ENCODE data around the gene POC5.
A peak's percentile ranks its signal among the peaks of the same experiment; 100 is the strongest.

POC5 gene

DNA sequence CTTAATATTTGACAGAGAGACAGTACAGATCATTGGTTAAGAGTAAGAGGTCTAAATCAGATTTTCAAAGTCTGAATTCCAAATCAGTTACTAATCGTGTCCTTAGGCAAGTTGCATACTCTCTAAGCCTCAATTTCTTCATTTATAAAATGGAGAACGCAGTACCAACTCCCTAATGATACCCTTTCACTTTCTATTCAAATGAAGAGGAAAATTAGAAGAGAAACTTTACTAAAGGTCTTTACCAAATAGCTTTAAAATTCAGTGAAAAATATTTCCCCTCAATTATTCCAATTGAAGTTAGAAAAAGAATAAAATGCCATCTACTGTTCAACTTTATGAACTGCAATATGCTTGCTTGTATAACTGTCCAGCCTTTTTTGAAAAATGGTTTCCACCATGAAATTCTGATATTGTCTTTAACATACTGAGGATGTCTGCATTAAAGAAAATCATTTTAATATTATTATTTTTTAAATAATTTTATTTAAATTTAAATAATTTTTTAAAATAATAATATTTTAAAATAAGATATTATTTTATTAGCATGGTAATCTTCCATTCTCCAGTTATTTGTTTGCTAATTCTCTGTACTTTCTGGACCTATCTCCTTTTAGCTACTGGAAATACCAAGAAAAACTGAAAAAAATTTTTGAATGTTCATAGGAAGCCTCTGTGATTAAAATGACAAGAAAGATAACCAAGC lies 36.0 kb downstream of the POC5 start:
- H3K36me3 ChIP-seq (ENCODE audit: control insufficient read depth in 5 of 5, insufficient read depth in 5 of 5, low read length in 5 of 5): peaks cover 3 to 16% (median 7%) of the 10 kb centered on the region in 5 donors
- peaks cover 0 to 12% (median 3%) of the 10 kb centered on the region in 5 donors for H3K4me1 ChIP-seq (ENCODE audit: control insufficient read depth in 5 of 5, insufficient read depth in 5 of 5, low read length in 5 of 5)
- no peak overlapping the region for H3K27ac ChIP-seq (ENCODE audit: low read depth, low read length)
- H3K27me3 ChIP-seq (ENCODE audit: control insufficient read depth in 5 of 5, insufficient read depth in 4 of 5, low read length in 5 of 5): no peaks in the 10 kb centered on the region
- H3K4me3 ChIP-seq (ENCODE audit: low read depth in 1 of 5, low read length in 5 of 5): no peak overlapping the region
- H3K9me3 ChIP-seq (ENCODE audit: control insufficient read depth in 5 of 5, low read length in 5 of 5): no peaks in the 10 kb centered on the region
- H3K9ac ChIP-seq (ENCODE audit: low read length in 5 of 5): peak overlapping the region in 1 of 5 donors; percentile 39

DNA sequence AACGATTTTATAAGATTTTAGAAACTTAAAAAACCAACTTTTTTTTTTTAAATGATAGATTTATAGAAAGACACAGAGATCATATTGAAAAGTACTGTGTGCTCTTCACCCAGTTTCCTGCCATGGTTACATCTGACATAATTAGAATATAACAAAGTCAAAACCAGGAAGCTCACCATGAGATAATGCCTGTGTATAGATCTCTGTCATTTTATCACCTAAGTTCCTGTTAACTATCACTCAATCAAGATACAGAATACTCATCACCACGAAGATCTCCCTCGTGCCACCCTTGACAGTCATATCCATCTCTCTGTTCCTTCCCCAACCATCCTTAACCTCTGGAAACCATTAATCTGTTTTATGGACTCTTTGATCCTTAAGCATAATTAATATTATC lies 39.1 kb downstream of the POC5 start:
- peak overlapping the region in 1 of 5 donors; percentile 14 for H3K9ac ChIP-seq (ENCODE audit: low read length in 5 of 5)
- no peak overlapping the region for H3K4me3 ChIP-seq (ENCODE audit: low read depth in 1 of 5, low read length in 5 of 5)
- H3K4me1 ChIP-seq (ENCODE audit: control insufficient read depth in 5 of 5, insufficient read depth in 5 of 5, low read length in 5 of 5): peaks cover 0 to 12% (median 3%) of the 10 kb centered on the region in 5 donors
- H3K27me3 ChIP-seq (ENCODE audit: control insufficient read depth in 5 of 5, insufficient read depth in 4 of 5, low read length in 5 of 5): no peaks in the 10 kb centered on the region
- H3K36me3 ChIP-seq (ENCODE audit: control insufficient read depth in 5 of 5, insufficient read depth in 5 of 5, low read length in 5 of 5): peaks cover 6 to 22% (median 13%) of the 10 kb centered on the region in 5 donors
- no peak overlapping the region for H3K27ac ChIP-seq (ENCODE audit: low read depth, low read length)
- H3K9me3 ChIP-seq (ENCODE audit: control insufficient read depth in 5 of 5, low read length in 5 of 5): no peaks in the 10 kb centered on the region

DNA sequence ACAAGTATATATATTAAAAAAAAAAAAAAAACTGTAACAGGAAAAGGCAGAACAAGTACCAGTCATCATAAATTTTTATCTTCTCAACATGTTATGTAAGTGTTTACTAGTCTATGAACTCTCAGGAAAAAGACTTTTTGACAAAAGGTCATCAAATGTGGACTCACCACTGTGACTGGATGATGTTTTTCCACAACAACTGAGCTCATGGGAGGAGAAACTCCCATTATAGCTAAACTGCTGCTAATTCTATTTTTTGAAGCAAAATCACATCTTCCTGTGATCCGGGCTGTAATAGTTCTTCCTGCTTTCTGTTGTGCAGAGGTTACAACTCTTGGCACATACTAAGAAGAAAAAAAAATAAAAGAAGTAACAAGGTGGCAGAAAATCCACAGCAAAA lies 39.6 kb downstream of the POC5 start:
- no peaks in the 10 kb centered on the region for H3K9me3 ChIP-seq (ENCODE audit: control insufficient read depth in 5 of 5, low read length in 5 of 5)
- H3K27me3 ChIP-seq (ENCODE audit: control insufficient read depth in 5 of 5, insufficient read depth in 4 of 5, low read length in 5 of 5): no peaks in the 10 kb centered on the region
- H3K4me3 ChIP-seq (ENCODE audit: low read depth in 1 of 5, low read length in 5 of 5): no peak overlapping the region
- no peak overlapping the region for H3K27ac ChIP-seq (ENCODE audit: low read depth, low read length)
- H3K4me1 ChIP-seq (ENCODE audit: control insufficient read depth in 5 of 5, insufficient read depth in 5 of 5, low read length in 5 of 5): peaks cover 0 to 12% (median 3%) of the 10 kb centered on the region in 5 donors
- peak overlapping the region in 1 of 5 donors; percentile 51 for H3K9ac ChIP-seq (ENCODE audit: low read length in 5 of 5)
- peaks cover 6 to 27% (median 12%) of the 10 kb centered on the region in 5 donors for H3K36me3 ChIP-seq (ENCODE audit: control insufficient read depth in 5 of 5, insufficient read depth in 5 of 5, low read length in 5 of 5)

DNA sequence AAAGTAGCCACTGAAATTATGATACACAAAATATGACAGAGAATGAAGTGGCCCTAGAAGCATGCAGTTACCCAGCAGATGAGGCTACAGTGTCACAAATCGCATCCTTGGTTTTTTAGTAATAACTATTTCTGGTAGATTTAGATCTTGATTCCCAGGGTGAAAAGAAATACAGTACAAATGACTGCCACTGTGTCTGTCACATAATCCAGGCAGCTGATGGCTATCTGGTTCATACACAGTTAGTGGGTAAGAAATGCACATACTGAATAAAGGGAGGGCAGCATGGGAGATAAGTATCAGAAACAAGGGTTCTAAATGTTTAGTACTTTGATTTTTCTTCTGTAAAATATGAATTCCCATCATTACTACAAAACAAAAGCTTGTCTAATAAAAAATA lies 41.5 kb downstream of the POC5 start:
- Histone ChIP-seq H3K27me3 (ENCODE audit: control insufficient read depth in 5 of 5, insufficient read depth in 4 of 5, low read length in 5 of 5) (no peaks in the 10 kb centered on the region), H3K4me3 (ENCODE audit: low read depth in 1 of 5, low read length in 5 of 5) (no peak overlapping the region), H3K27ac (ENCODE audit: low read depth, low read length) (no peak overlapping the region), H3K4me1 (ENCODE audit: control insufficient read depth in 5 of 5, insufficient read depth in 5 of 5, low read length in 5 of 5) (peaks cover 0 to 12% (median 0%) of the 10 kb centered on the region in 5 donors), H3K36me3 (ENCODE audit: control insufficient read depth in 5 of 5, insufficient read depth in 5 of 5, low read length in 5 of 5) (peaks cover 6 to 27% (median 16%) of the 10 kb centered on the region in 5 donors), H3K9me3 (ENCODE audit: control insufficient read depth in 5 of 5, low read length in 5 of 5) (no peaks in the 10 kb centered on the region), H3K9ac (ENCODE audit: low read length in 5 of 5) (no peak overlapping the region)

DNA sequence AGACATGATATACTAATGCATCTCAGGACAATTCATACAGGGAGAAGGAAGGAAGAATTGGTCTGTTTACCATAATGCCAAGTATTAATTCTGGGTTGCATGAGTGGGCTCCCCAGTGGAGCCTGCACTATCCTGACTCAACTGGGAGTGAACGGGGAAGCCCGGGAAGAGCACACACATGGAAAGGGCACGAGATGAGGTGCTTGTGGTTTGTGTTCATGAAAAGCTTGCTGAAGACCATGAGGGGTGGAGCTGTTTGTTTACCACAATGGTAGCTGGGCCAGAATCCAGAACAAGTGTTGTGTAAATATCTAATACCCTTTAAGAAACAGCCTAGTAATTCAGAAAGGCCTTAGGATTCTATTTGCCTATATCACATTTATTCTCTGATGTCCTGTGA lies 44.6 kb downstream of the POC5 start:
- Histone ChIP-seq H3K9ac (ENCODE audit: low read length in 5 of 5) (no peak overlapping the region), H3K36me3 (ENCODE audit: control insufficient read depth in 5 of 5, insufficient read depth in 5 of 5, low read length in 5 of 5) (peaks cover 6 to 27% (median 16%) of the 10 kb centered on the region in 5 donors), H3K4me1 (ENCODE audit: control insufficient read depth in 5 of 5, insufficient read depth in 5 of 5, low read length in 5 of 5) (peaks cover 0 to 14% (median 0%) of the 10 kb centered on the region in 5 donors), H3K27ac (ENCODE audit: low read depth, low read length) (no peak overlapping the region), H3K27me3 (ENCODE audit: control insufficient read depth in 5 of 5, insufficient read depth in 4 of 5, low read length in 5 of 5) (no peaks in the 10 kb centered on the region), H3K4me3 (ENCODE audit: low read depth in 1 of 5, low read length in 5 of 5) (no peak overlapping the region), H3K9me3 (ENCODE audit: control insufficient read depth in 5 of 5, low read length in 5 of 5) (no peaks in the 10 kb centered on the region)

DNA sequence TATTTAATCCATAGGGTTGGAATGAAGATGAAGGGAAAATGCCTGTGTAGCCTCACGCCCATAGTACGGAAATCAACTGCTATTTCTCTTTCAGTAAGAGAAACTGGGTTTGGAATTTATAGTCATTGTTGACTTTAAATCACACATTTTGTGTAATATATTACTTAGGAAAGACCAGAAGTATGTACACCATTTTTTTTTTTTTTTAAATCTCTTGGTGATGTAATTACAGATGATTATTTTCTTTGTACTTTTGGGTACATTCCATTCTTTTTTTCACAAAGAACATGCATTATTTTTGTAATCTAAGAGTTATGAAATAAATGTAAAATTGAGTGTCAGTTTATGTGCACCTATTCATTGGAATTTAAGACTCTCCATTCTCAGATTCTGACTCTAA lies 45.7 kb downstream of the POC5 start:
- H3K4me1 ChIP-seq (ENCODE audit: control insufficient read depth in 5 of 5, insufficient read depth in 5 of 5, low read length in 5 of 5): peaks cover 0 to 11% (median 0%) of the 10 kb centered on the region in 5 donors
- no peaks in the 10 kb centered on the region for H3K27me3 ChIP-seq (ENCODE audit: control insufficient read depth in 5 of 5, insufficient read depth in 4 of 5, low read length in 5 of 5)
- peaks cover 6 to 27% (median 16%) of the 10 kb centered on the region in 5 donors for H3K36me3 ChIP-seq (ENCODE audit: control insufficient read depth in 5 of 5, insufficient read depth in 5 of 5, low read length in 5 of 5)
- no peak overlapping the region for H3K4me3 ChIP-seq (ENCODE audit: low read depth in 1 of 5, low read length in 5 of 5)
- no peaks in the 10 kb centered on the region for H3K9me3 ChIP-seq (ENCODE audit: control insufficient read depth in 5 of 5, low read length in 5 of 5)
- H3K27ac ChIP-seq (ENCODE audit: low read depth, low read length): no peak overlapping the region
- H3K9ac ChIP-seq (ENCODE audit: low read length in 5 of 5): no peak overlapping the region

DNA sequence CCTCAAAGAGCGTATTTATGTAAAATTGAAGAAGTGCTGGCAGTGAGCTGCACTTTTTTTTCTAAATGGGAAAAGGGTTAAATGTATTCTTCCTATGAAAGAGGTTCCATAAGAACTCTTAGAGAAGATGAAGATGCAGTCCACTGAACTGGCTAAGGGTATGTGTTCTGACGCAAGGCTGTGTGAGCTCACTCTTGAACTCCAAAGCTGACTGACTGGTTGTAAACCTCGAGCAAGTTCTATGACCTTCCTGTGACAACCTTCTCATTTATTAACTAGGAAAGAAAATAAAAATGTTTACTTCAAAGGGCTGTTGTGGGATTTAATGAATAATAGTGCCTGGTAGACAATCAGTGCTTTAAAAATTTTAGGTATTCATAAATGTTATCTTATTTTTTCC lies 46.7 kb downstream of the POC5 start:
- H3K36me3 ChIP-seq (ENCODE audit: control insufficient read depth in 5 of 5, insufficient read depth in 5 of 5, low read length in 5 of 5): peaks cover 6 to 19% (median 16%) of the 10 kb centered on the region in 5 donors
- H3K27me3 ChIP-seq (ENCODE audit: control insufficient read depth in 5 of 5, insufficient read depth in 4 of 5, low read length in 5 of 5): no peaks in the 10 kb centered on the region
- H3K9ac ChIP-seq (ENCODE audit: low read length in 5 of 5): no peak overlapping the region
- H3K9me3 ChIP-seq (ENCODE audit: control insufficient read depth in 5 of 5, low read length in 5 of 5): no peaks in the 10 kb centered on the region
- no peak overlapping the region for H3K4me3 ChIP-seq (ENCODE audit: low read depth in 1 of 5, low read length in 5 of 5)
- H3K27ac ChIP-seq (ENCODE audit: low read depth, low read length): no peak overlapping the region
- peaks cover 0 to 11% (median 0%) of the 10 kb centered on the region in 5 donors for H3K4me1 ChIP-seq (ENCODE audit: control insufficient read depth in 5 of 5, insufficient read depth in 5 of 5, low read length in 5 of 5)

DNA sequence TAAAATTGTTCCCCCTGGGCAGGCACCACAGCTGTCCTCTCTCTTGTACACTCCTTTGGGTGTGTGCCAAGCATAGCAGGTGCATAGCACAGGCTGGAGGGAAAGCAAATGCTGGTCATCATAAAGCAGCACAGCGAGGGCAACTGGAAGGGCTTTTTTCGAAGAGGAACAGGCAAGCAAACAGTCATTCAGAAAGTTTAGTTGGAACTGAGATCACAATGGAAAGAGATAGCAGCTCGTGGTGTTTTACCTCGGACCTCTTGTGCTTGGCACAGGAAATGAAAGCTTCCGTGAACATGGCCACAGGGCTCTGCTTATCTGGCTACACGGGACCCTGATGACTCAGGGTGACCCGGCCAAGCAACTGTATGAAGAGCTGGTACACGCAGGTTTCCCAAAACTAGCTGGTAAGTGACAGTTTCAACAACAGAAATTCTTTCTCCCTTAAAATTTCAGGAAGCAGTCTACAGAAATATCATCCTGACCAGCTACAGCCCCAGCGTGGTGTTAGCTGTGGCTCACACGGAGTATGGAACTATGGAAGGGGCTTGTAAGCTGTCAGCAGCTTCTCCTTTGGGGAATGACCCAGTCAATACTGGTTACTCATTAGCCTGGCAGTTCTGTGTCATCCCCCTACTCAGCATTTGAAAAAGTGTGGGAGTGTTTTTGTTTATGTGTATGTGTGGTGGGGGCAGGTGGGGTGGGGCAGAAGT lies 48.1 kb downstream of the POC5 start:
- H3K9me3 ChIP-seq (ENCODE audit: control insufficient read depth in 5 of 5, low read length in 5 of 5): no peaks in the 10 kb centered on the region
- H3K27ac ChIP-seq (ENCODE audit: low read depth, low read length): no peak overlapping the region
- H3K9ac ChIP-seq (ENCODE audit: low read length in 5 of 5): no peak overlapping the region
- H3K4me3 ChIP-seq (ENCODE audit: low read depth in 1 of 5, low read length in 5 of 5): peak overlapping the region in 3 of 5 donors; percentile 30 to 46 (median 45)
- no peaks in the 10 kb centered on the region for H3K27me3 ChIP-seq (ENCODE audit: control insufficient read depth in 5 of 5, insufficient read depth in 4 of 5, low read length in 5 of 5)
- peaks cover 0 to 11% (median 7%) of the 10 kb centered on the region in 5 donors for H3K36me3 ChIP-seq (ENCODE audit: control insufficient read depth in 5 of 5, insufficient read depth in 5 of 5, low read length in 5 of 5)
- H3K4me1 ChIP-seq (ENCODE audit: control insufficient read depth in 5 of 5, insufficient read depth in 5 of 5, low read length in 5 of 5): peaks cover 0 to 11% (median 0%) of the 10 kb centered on the region in 5 donors

DNA sequence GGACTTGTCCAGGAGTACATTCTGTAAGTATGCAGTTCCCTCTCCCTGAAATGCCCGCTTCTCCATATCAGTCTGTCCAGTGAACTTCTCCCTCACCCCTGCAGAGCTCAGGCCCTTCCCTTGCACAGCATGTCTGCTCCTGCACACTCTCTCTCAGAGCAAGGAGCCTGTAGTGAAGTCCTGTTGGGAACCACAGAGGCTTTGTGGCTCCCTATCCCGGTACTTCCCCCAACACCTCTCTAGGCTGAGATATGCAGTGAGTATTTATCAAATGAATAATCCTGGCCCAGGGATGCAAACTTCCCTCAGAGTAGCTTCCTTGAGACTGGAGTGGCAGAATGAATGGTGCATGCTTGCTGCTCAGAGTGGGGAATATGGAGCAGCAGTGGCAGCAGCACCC lies 48.8 kb downstream of the POC5 start:
- Histone ChIP-seq H3K9ac (ENCODE audit: low read length in 5 of 5) (no peak overlapping the region), H3K9me3 (ENCODE audit: control insufficient read depth in 5 of 5, low read length in 5 of 5) (no peaks in the 10 kb centered on the region), H3K27ac (ENCODE audit: low read depth, low read length) (no peak overlapping the region), H3K4me3 (ENCODE audit: low read depth in 1 of 5, low read length in 5 of 5) (peak overlapping the region in 1 of 5 donors; percentile 45), H3K4me1 (ENCODE audit: control insufficient read depth in 5 of 5, insufficient read depth in 5 of 5, low read length in 5 of 5) (peaks cover 0 to 11% (median 0%) of the 10 kb centered on the region in 5 donors), H3K36me3 (ENCODE audit: control insufficient read depth in 5 of 5, insufficient read depth in 5 of 5, low read length in 5 of 5) (peaks cover 0 to 10% (median 5%) of the 10 kb centered on the region in 5 donors), H3K27me3 (ENCODE audit: control insufficient read depth in 5 of 5, insufficient read depth in 4 of 5, low read length in 5 of 5) (no peaks in the 10 kb centered on the region)

DNA sequence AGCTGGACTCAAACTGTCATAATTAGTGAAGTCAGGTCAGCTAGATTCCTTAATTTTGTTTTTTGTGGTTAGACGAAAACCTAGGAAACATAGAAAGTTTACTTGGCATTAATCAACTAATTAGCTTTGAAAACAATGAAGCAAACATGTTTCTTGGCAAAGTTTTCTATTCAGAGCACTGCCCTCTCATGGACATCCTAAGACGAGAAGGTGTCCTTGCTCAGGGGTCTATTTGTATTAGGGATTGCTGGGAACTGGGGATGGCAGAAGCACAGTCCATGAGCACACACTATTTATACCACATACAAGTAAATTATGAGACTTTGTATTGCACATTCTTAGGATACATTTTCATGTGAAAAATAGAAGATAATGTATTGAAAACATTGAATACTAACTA lies 49.7 kb downstream of the POC5 start:
- no peaks in the 10 kb centered on the region for H3K27me3 ChIP-seq (ENCODE audit: control insufficient read depth in 5 of 5, insufficient read depth in 4 of 5, low read length in 5 of 5)
- no peak overlapping the region for H3K27ac ChIP-seq (ENCODE audit: low read depth, low read length)
- H3K9me3 ChIP-seq (ENCODE audit: control insufficient read depth in 5 of 5, low read length in 5 of 5): no peaks in the 10 kb centered on the region
- H3K9ac ChIP-seq (ENCODE audit: low read length in 5 of 5): no peak overlapping the region
- no peak overlapping the region for H3K4me3 ChIP-seq (ENCODE audit: low read depth in 1 of 5, low read length in 5 of 5)
- peaks cover 0 to 3% (median 0%) of the 10 kb centered on the region in 5 donors for H3K36me3 ChIP-seq (ENCODE audit: control insufficient read depth in 5 of 5, insufficient read depth in 5 of 5, low read length in 5 of 5)
- peaks cover 0 to 11% (median 0%) of the 10 kb centered on the region in 5 donors for H3K4me1 ChIP-seq (ENCODE audit: control insufficient read depth in 5 of 5, insufficient read depth in 5 of 5, low read length in 5 of 5)

Data from subcutaneous abdominal adipose tissue (tissue), 5 donors.